Mammary epithelial cell (primary cell): ENCODE data around the gene CMSS1.

Source experiments
- EZH2 ChIP-seq: IDR thresholded peaks from 2 replicates; pipeline ENCODE4 v1.6.1; 2012; ENCODE audit warnings: low read length, inconsistent platforms, borderline replicate concordance
- TF ChIP-seq, protein P1 (sequence below), 2 donors: IDR thresholded peaks in 1 of 2; conservative IDR thresholded peaks in 1 of 2; 2 replicates each; pipeline ENCODE4 v1.5.1; 2011 to 2012; ENCODE audit warnings: inconsistent platforms in 2 of 2, low read length in 2 of 2, mild to moderate bottlenecking in 2 of 2, control low read depth in 1 of 2, low read depth in 1 of 2; ENCODE audit not compliant: insufficient read depth in 1 of 2; ENCODE audit errors: extremely low read depth in 1 of 2

DNA sequence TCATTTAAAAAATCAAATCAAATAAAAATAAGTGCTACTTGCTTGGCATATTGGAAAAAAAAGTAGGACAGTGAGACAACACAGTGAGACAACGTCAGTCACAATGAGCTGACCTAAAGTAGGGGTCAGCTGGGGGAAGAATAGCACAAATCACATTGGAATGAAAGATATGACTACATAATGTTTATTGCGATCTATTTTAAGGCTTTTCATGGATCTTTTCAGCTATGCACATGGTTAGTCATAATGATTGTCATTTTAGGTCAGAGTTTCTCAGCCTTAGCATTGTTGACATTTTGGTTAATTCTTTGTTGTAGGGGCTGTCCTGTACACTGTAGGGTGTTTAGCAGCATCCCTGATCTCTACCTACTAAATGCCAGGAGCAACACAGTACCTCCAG is 44.5 kb downstream of the CMSS1 start:
- TF ChIP-seq, protein P1, sequence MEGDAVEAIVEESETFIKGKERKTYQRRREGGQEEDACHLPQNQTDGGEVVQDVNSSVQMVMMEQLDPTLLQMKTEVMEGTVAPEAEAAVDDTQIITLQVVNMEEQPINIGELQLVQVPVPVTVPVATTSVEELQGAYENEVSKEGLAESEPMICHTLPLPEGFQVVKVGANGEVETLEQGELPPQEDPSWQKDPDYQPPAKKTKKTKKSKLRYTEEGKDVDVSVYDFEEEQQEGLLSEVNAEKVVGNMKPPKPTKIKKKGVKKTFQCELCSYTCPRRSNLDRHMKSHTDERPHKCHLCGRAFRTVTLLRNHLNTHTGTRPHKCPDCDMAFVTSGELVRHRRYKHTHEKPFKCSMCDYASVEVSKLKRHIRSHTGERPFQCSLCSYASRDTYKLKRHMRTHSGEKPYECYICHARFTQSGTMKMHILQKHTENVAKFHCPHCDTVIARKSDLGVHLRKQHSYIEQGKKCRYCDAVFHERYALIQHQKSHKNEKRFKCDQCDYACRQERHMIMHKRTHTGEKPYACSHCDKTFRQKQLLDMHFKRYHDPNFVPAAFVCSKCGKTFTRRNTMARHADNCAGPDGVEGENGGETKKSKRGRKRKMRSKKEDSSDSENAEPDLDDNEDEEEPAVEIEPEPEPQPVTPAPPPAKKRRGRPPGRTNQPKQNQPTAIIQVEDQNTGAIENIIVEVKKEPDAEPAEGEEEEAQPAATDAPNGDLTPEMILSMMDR (conservative IDR thresholded peaks at IDR 0.05 in 1 of 2, IDR thresholded peaks at IDR 0.05 in 1 of 2; ENCODE audit: extremely low read depth in 1 of 2, insufficient read depth in 1 of 2, low read depth in 1 of 2, low read length in 2 of 2): no peak
- no peak for TF ChIP-seq EZH2
